Lower lobe of right lung (tissue), 2 donors: ENCODE measurements around the gene TMEM255B. TPM values are rescaled to one million over a fixed set of nuclear protein-coding genes. Genes with fewer than 3 reads are reported as not detected.
A peak's percentile ranks its signal among the peaks of the same experiment; 100 is the strongest.

ENCODE experiments used
- ATAC-seq, 2 donors: fragments of 200-7000 bp; cut with Tn5 transposase; one replicate each; pipeline ENCODE4 v1.9.1; 2020 to 2022; ENCODE audit warnings: mild to moderate bottlenecking in 2 of 2, moderate library complexity in 2 of 2
- DNase-seq: peaks from one replicate; pipeline ENCODE4 v3.0.0-alpha.2; 2020
- H3K27ac ChIP-seq: fragments of 200-600 bp; one replicate; pipeline ENCODE4 v1.8.0; 2022
- H3K27me3 ChIP-seq: fragments of 200-600 bp; one replicate; pipeline ENCODE4 v1.8.0; 2022; ENCODE audit warnings: low read depth
- H3K36me3 ChIP-seq: fragments of 200-600 bp; one replicate; pipeline ENCODE4 v1.8.0; 2022; ENCODE audit warnings: mild to moderate bottlenecking
- H3K4me1 ChIP-seq: fragments of 200-600 bp; one replicate; pipeline ENCODE4 v1.8.0; 2022
- H3K4me3 ChIP-seq: fragments of 200-600 bp; one replicate; pipeline ENCODE4 v1.8.0; 2022; ENCODE audit warnings: mild to moderate bottlenecking
- H3K9me3 ChIP-seq: fragments of 200-600 bp; one replicate; pipeline ENCODE4 v1.8.0; 2022
- intact Hi-C: fragments of 100-400 bp; cut with DNase I; formaldehyde crosslinking; loops from one replicate; pipeline ENCODE4 v1.11.0; 2022
- total RNA-seq: library from RNA; stranded (reverse); fragmentation: NEBNext Ultra II Directional; extraction: Animal tissue kit (Norgen Biotek cat#: 25700); gene quantifications from one replicate; pipeline ENCODE4 v1.2.1, GENCODE V29; 2021
- TF ChIP-seq, protein P1 (sequence below): fragments of 200-600 bp; IDR thresholded peaks from one replicate; pipeline ENCODE4 v1.8.0; 2022; ENCODE audit warnings: antibody characterized with exemption, mild to moderate bottlenecking
- donor health status: DM: no; HTN: yes; CAD: no; lungs with severe emphysema.

TMEM255B gene
- total RNA-seq, 1 donor from 2014 or later: 21.5 TPM

DNA sequence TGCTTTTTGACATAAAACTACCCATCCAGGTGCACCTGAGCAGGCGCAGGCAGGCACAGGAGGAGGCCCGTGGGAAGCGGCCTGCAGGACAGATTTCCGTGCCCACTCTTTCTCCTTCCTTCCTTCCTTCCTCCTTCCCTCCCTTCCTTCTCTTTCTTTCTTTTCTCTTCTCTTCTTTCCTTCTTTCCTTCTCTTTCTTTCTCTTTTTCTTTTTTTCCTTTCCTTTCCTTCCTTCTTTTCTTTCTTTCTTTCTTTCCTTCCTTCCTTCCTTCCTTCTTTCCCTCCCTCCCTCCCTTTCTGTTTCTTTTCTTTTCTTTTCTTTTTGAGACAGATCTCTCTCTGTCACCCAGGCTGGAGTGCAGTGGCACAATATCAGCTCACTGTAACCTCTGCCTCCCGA lies 21.2 kb upstream of the TMEM255B start:
- Histone ChIP-seq H3K9me3 (no peaks in the 10 kb centered on the region), H3K27ac (no peak overlapping the region), H3K4me3 (no peak overlapping the region), H3K4me1 (peaks cover 7% of the 10 kb centered on the region), H3K27me3 (peaks cover 10% of the 10 kb centered on the region), H3K36me3 (no peaks in the 10 kb centered on the region)
- intact Hi-C loops: no loop called here
- ATAC-seq: no peak
- TF ChIP-seq, protein P1, sequence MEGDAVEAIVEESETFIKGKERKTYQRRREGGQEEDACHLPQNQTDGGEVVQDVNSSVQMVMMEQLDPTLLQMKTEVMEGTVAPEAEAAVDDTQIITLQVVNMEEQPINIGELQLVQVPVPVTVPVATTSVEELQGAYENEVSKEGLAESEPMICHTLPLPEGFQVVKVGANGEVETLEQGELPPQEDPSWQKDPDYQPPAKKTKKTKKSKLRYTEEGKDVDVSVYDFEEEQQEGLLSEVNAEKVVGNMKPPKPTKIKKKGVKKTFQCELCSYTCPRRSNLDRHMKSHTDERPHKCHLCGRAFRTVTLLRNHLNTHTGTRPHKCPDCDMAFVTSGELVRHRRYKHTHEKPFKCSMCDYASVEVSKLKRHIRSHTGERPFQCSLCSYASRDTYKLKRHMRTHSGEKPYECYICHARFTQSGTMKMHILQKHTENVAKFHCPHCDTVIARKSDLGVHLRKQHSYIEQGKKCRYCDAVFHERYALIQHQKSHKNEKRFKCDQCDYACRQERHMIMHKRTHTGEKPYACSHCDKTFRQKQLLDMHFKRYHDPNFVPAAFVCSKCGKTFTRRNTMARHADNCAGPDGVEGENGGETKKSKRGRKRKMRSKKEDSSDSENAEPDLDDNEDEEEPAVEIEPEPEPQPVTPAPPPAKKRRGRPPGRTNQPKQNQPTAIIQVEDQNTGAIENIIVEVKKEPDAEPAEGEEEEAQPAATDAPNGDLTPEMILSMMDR: no peak
- no peak for DNase-seq

DNA sequence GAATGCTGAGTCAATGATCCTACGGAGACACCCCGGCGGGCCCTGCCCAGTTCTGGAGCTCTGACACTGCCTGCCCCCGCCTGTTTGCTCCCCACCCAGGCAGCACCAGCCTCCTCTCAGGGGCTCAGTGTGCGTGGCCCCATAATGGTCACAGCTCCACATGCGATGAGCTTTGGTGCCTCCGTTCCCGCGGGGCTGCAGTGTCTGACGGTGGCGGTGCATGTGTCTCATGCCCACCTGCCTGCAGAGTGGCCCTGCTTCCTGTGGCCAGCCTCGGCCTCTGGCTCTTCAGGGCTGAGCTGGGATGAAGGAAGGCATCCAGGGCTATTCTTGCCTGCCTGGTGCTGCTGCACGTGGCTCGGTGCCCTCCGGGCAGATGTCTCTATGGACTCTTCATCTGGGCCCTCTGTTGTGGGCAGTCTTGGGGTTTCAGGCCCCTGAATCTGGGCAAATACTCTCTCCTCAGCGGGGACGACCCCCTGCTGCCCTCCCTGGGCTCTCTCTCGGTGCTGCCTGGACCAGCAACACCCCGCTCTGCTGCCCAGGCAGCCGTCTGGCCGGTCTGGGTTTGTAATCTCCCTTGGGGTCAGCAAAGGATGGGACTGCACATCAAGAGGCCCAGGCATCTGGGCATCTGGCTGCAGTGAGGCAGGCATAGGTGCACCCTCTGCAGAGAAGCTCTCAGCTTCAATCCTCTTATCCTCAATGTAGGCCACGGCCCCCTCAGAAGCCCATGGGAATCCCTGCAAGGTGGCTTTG lies 19.3 kb upstream of the TMEM255B start:
- Histone ChIP-seq H3K4me3 (no peak overlapping the region), H3K27ac (no peak overlapping the region), H3K27me3 (peaks cover 10% of the 10 kb centered on the region), H3K36me3 (no peaks in the 10 kb centered on the region), H3K4me1 (peaks cover 7% of the 10 kb centered on the region), H3K9me3 (no peaks in the 10 kb centered on the region)
- DNase-seq (peak; percentile 20), ATAC-seq (no peak)
- intact Hi-C loops: no loop called here
- TF ChIP-seq, protein P1: no peak

DNA sequence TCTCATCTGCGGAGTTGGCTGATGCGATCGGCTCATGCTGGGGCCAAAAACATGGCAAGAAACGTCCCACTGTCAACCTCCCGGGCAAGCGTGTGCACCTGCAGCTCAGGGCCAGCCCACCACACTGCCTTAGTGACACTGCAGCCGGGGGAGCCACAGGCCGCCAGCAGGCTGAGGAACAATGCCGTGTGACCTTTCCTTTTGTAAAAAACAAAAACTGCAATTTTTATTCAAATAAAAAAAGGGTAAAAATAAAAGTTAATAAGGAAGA lies 18.8 kb upstream of the TMEM255B start:
- DNase-seq (no peak), ATAC-seq (no peak)
- Histone ChIP-seq H3K4me3 (no peak overlapping the region), H3K27me3 (peaks cover 10% of the 10 kb centered on the region), H3K36me3 (no peaks in the 10 kb centered on the region), H3K27ac (no peak overlapping the region), H3K4me1 (peaks cover 7% of the 10 kb centered on the region), H3K9me3 (no peaks in the 10 kb centered on the region)
- intact Hi-C loops: no loop called here
- TF ChIP-seq, protein P1: no peak

DNA sequence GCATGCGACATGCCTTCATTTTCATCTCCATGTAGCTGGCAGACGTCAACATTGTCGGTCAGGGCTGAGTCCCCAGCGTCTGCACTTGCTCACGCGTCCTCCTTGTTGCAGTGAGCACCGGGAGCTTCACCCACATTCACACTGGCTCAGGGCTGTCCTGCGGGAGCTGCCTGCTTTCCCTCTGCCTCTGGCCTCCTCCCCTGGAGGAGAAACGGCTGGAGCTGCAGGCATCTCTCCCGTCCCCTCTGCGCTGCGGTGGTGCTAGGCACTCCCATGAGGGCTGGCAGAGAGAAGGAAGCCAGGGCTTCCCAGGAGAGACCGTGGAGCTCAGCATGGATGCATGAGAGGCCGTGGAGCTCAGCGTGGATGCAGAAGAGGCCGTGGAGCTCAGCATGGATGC lies 18.4 kb upstream of the TMEM255B start:
- ATAC-seq: no peak
- Histone ChIP-seq H3K27ac (no peak overlapping the region), H3K4me3 (no peak overlapping the region), H3K27me3 (peaks cover 10% of the 10 kb centered on the region), H3K4me1 (peaks cover 7% of the 10 kb centered on the region), H3K36me3 (no peaks in the 10 kb centered on the region), H3K9me3 (no peaks in the 10 kb centered on the region)
- TF ChIP-seq, protein P1: no peak
- intact Hi-C loops: no loop called here
- peak; percentile 20 for DNase-seq

DNA sequence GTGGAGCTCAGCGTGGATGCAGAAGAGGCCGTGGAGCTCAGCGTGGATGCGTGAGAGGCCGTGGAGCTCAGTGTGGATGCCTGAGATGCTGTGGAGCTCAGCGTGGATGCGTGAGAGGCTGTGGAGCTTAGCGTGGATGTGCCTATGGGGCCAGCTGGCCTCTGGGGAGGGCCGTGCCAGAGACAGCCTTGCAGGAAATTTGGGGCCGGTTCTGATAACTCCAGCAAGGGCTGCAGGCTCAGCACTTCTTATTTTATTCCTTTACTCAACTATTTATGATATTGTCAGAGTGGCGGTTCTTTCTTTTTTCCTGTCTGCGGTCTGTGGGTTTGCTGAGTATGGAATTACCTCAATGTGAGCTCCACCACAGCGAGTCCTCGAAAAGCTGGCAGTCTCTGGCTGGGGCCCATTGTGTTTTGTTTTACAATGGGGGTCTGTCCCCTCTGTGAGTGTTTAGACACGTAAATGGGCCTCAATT lies 17.8 kb upstream of the TMEM255B start:
- Histone ChIP-seq H3K36me3 (no peaks in the 10 kb centered on the region), H3K27ac (no peak overlapping the region), H3K4me3 (no peak overlapping the region), H3K4me1 (peaks cover 7% of the 10 kb centered on the region), H3K27me3 (peaks cover 10% of the 10 kb centered on the region), H3K9me3 (no peaks in the 10 kb centered on the region)
- intact Hi-C loops: no loop called here
- TF ChIP-seq, protein P1: no peak
- peak; percentile 28 for DNase-seq
- no peak for ATAC-seq
